Karpas-422 (cell line): ENCODE data around the gene TRPC4. TPM values are rescaled to one million over a fixed set of nuclear protein-coding genes. Genes with fewer than 3 reads are reported as not detected.

Experiments used
- DNase-seq: peaks from one replicate; pipeline ENCODE4 v3.0.0-alpha.2; 2015
- H2AFZ ChIP-seq: fragments of 200-600 bp; sonication (generic); 2 replicates; pipeline ENCODE4 v1.6.1; 2014; ENCODE audit warnings: antibody characterized with exemption, low read length, mixed read lengths
- H3K27ac ChIP-seq: fragments of 200-600 bp; sonication (generic); 2 replicates; pipeline ENCODE4 v1.5.1; 2014; ENCODE audit warnings: mild to moderate bottlenecking, low read length, moderate library complexity
- H3K27me3 ChIP-seq: fragments of 200-600 bp; sonication (generic); 2 replicates; pipeline ENCODE4 v1.6.1; 2014; ENCODE audit warnings: low read length, mixed read lengths
- H3K36me3 ChIP-seq: fragments of 200-600 bp; sonication (generic); 2 replicates; pipeline ENCODE4 v1.6.1; 2014; ENCODE audit warnings: low read length, mixed read lengths; ENCODE audit not compliant: insufficient read depth
- H3K4me1 ChIP-seq: fragments of 200-600 bp; sonication (generic); 2 replicates; pipeline ENCODE4 v1.6.1; 2014; ENCODE audit warnings: mild to moderate bottlenecking, low read length, mixed read lengths
- H3K4me2 ChIP-seq: fragments of 200-600 bp; sonication (generic); 2 replicates; pipeline ENCODE4 v1.6.1; 2014; ENCODE audit warnings: low read length, low read depth, mild to moderate bottlenecking; ENCODE audit not compliant: poor library complexity, severe bottlenecking
- H3K4me3 ChIP-seq: fragments of 200-600 bp; sonication (generic); 2 replicates; pipeline ENCODE4 v1.5.1; 2014; ENCODE audit warnings: mild to moderate bottlenecking, antibody characterized with exemption, low read length, mixed read lengths
- H3K79me2 ChIP-seq: fragments of 200-600 bp; sonication (generic); 2 replicates; pipeline ENCODE4 v1.6.1; 2014; ENCODE audit warnings: mild to moderate bottlenecking, low read length, mixed read lengths
- H3K9ac ChIP-seq: fragments of 200-600 bp; sonication (generic); 2 replicates; pipeline ENCODE4 v1.6.0; 2014; ENCODE audit warnings: low read length
- H3K9me2 ChIP-seq: fragments of 200-600 bp; sonication (generic), shearing (Covaris generic); replicated peaks from 2 replicates; pipeline ENCODE4 v1.6.0; 2014; ENCODE audit warnings: mild to moderate bottlenecking, low read length, moderate library complexity; ENCODE audit not compliant: insufficient read depth
- H3K9me3 ChIP-seq: fragments of 300-700, 200-600 bp; sonication (generic); 2 replicates; pipeline ENCODE4 v1.6.1; 2014; ENCODE audit warnings: low read length, mixed read lengths
- H4K20me1 ChIP-seq: fragments of 200-600 bp; sonication (generic); 2 replicates; pipeline ENCODE4 v1.6.1; 2014; ENCODE audit warnings: mild to moderate bottlenecking, antibody characterized with exemption, low read length, low read depth; ENCODE audit not compliant: insufficient read depth
- total RNA-seq: library from RNA; depleted of rRNA; stranded (reverse); fragments of >200 nt; shearing (Covaris generic); gene quantifications from 2 replicates; pipeline ENCODE4 v1.2.3, GENCODE V29; 2014; ENCODE audit warnings: low replicate concordance

Gene TRPC4
- total RNA-seq, 1 experiment from 2014 or later: not detected

- no peaks in the 10 kb centered on the region for H3K9me3 ChIP-seq
- no peak overlapping the region for H3K27ac ChIP-seq
- H3K9me2 ChIP-seq: no peaks in the 10 kb centered on the region
- H3K4me3 ChIP-seq: no peak overlapping the region
- H3K9ac ChIP-seq: no peak overlapping the region
- no peaks in the 10 kb centered on the region for H3K79me2 ChIP-seq
- no peak overlapping the region for H2AFZ ChIP-seq
- H3K4me2 ChIP-seq: no peak overlapping the region
- no peaks in the 10 kb centered on the region for H3K36me3 ChIP-seq
- DNase-seq: peak; percentile 53
- no peaks in the 10 kb centered on the region for H3K27me3 ChIP-seq
- H4K20me1 ChIP-seq: no peaks in the 10 kb centered on the region
- H3K4me1 ChIP-seq: peaks cover 10% of the 10 kb centered on the region
Observed at GRCh38 chr13:37608750-37609339, 260.7 kb downstream of the TRPC4 start.

- Histone ChIP-seq H3K4me2 (no peak overlapping the region), H3K9me2 (no peaks in the 10 kb centered on the region), H3K4me3 (no peak overlapping the region), H3K4me1 (no peaks in the 10 kb centered on the region), H3K79me2 (no peaks in the 10 kb centered on the region), H3K27ac (no peak overlapping the region), H3K27me3 (no peaks in the 10 kb centered on the region), H3K9ac (no peak overlapping the region), H3K36me3 (no peaks in the 10 kb centered on the region), H3K9me3 (no peaks in the 10 kb centered on the region), H2AFZ (no peak overlapping the region), H4K20me1 (no peaks in the 10 kb centered on the region)
- peak; percentile 67 for DNase-seq
Observed at GRCh38 chr13:37602733-37603381, 266.7 kb downstream of the TRPC4 start.

- Histone ChIP-seq H3K36me3 (no peaks in the 10 kb centered on the region), H3K79me2 (no peaks in the 10 kb centered on the region), H3K4me3 (no peak overlapping the region), H3K27me3 (no peaks in the 10 kb centered on the region), H3K9me3 (no peaks in the 10 kb centered on the region), H3K27ac (no peak overlapping the region), H3K9me2 (no peaks in the 10 kb centered on the region), H2AFZ (no peak overlapping the region), H3K4me1 (no peaks in the 10 kb centered on the region), H3K4me2 (no peak overlapping the region), H4K20me1 (no peaks in the 10 kb centered on the region), H3K9ac (no peak overlapping the region)
- DNase-seq: no peak
Observed at GRCh38 chr13:37601648-37602440, 267.7 kb downstream of the TRPC4 start.

GRCh38 chr13:37599519-37599918 is 270.1 kb downstream of the TRPC4 start:
- no peak overlapping the region for H2AFZ ChIP-seq
- DNase-seq: no peak
- no peaks in the 10 kb centered on the region for H3K9me2 ChIP-seq
- no peaks in the 10 kb centered on the region for H3K27me3 ChIP-seq
- H3K79me2 ChIP-seq: no peaks in the 10 kb centered on the region
- H3K4me1 ChIP-seq: no peaks in the 10 kb centered on the region
- no peak overlapping the region for H3K9ac ChIP-seq
- H3K4me2 ChIP-seq: no peak overlapping the region
- no peaks in the 10 kb centered on the region for H3K36me3 ChIP-seq
- H3K27ac ChIP-seq: no peak overlapping the region
- no peaks in the 10 kb centered on the region for H3K9me3 ChIP-seq
- no peak overlapping the region for H3K4me3 ChIP-seq
- no peaks in the 10 kb centered on the region for H4K20me1 ChIP-seq

- H3K4me2 ChIP-seq: no peak within 1 kb of the TSS
- H3K27ac ChIP-seq: no peak within 1 kb of the TSS
- H3K36me3 ChIP-seq: no peaks in the 10 kb centered on the region
- no peaks in the 10 kb centered on the region for H3K9me3 ChIP-seq
- H3K27me3 ChIP-seq: no peaks in the 10 kb centered on the region
- no peaks in the 10 kb centered on the region for H4K20me1 ChIP-seq
- no peak within 1 kb of the TSS for H2AFZ ChIP-seq
- DNase-seq: no peak
- no peak within 1 kb of the TSS for H3K4me3 ChIP-seq
- H3K79me2 ChIP-seq: no peaks in the 10 kb centered on the region
- H3K4me1 ChIP-seq: no peaks in the 10 kb centered on the region
- H3K9me2 ChIP-seq: no peaks in the 10 kb centered on the region
- no peak within 1 kb of the TSS for H3K9ac ChIP-seq
Observed at GRCh38 chr13:37598597-37598996, 271.0 kb downstream of the TRPC4 start, which contains the start of gene POSTN. POSTN (minus strand) TSS chr13:37598768; CDS start chr13:37598726, 42 bp downstream.

- H3K27ac ChIP-seq: no peak overlapping the region
- H3K27me3 ChIP-seq: no peaks in the 10 kb centered on the region
Observed at GRCh38 chr13:37597477-37598025, 272.0 kb downstream of the TRPC4 start.

GRCh38 chr13:37596805-37597204 is 272.8 kb downstream of the TRPC4 start:
- DNase-seq: no peak
- H3K4me1 ChIP-seq: no peaks in the 10 kb centered on the region
- H3K4me3 ChIP-seq: no peak overlapping the region
- no peaks in the 10 kb centered on the region for H3K9me2 ChIP-seq
- H3K4me2 ChIP-seq: no peak overlapping the region
- H3K9ac ChIP-seq: no peak overlapping the region
- H3K27ac ChIP-seq: no peak overlapping the region
- no peaks in the 10 kb centered on the region for H4K20me1 ChIP-seq
- H3K9me3 ChIP-seq: no peaks in the 10 kb centered on the region
- H3K27me3 ChIP-seq: no peaks in the 10 kb centered on the region
- H2AFZ ChIP-seq: no peak overlapping the region
- H3K79me2 ChIP-seq: no peaks in the 10 kb centered on the region
- H3K36me3 ChIP-seq: no peaks in the 10 kb centered on the region

More at GRCh38 chr13:37597477-37598025, 272.0 kb downstream of the TRPC4 start:
- Histone ChIP-seq H3K36me3 (no peaks in the 10 kb centered on the region), H4K20me1 (no peaks in the 10 kb centered on the region), H3K4me3 (no peak overlapping the region), H3K9me2 (no peaks in the 10 kb centered on the region), H3K79me2 (no peaks in the 10 kb centered on the region), H2AFZ (no peak overlapping the region), H3K9ac (no peak overlapping the region), H3K4me1 (no peaks in the 10 kb centered on the region), H3K4me2 (no peak overlapping the region), H3K9me3 (no peaks in the 10 kb centered on the region)
- DNase-seq: no peak

GRCh38 chr13:37595162-37595561 is 274.4 kb downstream of the TRPC4 start:
- H3K4me2 ChIP-seq: no peak overlapping the region
- DNase-seq: no peak
- H3K4me3 ChIP-seq: no peak overlapping the region
- no peak overlapping the region for H3K9ac ChIP-seq
- H3K27ac ChIP-seq: no peak overlapping the region
- H3K4me1 ChIP-seq: no peaks in the 10 kb centered on the region
- H4K20me1 ChIP-seq: no peaks in the 10 kb centered on the region
- H2AFZ ChIP-seq: no peak overlapping the region
- H3K79me2 ChIP-seq: no peaks in the 10 kb centered on the region
- H3K36me3 ChIP-seq: no peaks in the 10 kb centered on the region
- no peaks in the 10 kb centered on the region for H3K9me3 ChIP-seq
- H3K9me2 ChIP-seq: no peaks in the 10 kb centered on the region
- no peaks in the 10 kb centered on the region for H3K27me3 ChIP-seq
